HK-2 (cell line): Measurements from ENCODE around the gene RTF2.
"Not testable (repeated sequence)": the region's sequence is repeated elsewhere in the genome, so short reads cannot be mapped to it uniquely, and the experiment has no call there.

Experiments
- DNase-seq: peaks from one replicate; pipeline ENCODE4 v3.0.0-alpha.2; 2018; ENCODE audit not compliant: unreplicated experiment

RTF2 gene

DNA sequence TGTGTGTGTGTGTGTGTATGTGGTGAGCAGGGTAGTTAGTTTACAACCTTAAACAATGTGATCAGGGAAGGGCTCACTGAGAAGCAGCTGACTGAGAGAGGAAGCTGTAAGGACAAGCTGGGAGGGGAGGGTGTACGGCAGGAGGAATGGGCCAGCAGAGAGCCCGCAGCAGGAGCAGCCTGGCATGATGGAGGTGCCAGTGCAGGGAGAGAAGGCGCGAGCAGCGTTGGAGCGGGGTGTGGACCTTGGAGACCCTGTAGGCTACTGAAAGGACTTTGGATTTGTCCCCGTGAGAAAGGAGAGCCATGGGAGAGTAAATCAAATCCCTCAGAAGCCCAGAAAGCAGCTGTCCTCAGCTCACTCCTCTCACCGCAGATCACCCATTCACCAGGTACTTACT, 83.1 kb downstream of the RTF2 start:
- no peak for DNase-seq

- no peak for DNase-seq
These were observed 84.6 kb downstream of the RTF2 start for GRCh38 chr20:56552911-56553629.

DNA sequence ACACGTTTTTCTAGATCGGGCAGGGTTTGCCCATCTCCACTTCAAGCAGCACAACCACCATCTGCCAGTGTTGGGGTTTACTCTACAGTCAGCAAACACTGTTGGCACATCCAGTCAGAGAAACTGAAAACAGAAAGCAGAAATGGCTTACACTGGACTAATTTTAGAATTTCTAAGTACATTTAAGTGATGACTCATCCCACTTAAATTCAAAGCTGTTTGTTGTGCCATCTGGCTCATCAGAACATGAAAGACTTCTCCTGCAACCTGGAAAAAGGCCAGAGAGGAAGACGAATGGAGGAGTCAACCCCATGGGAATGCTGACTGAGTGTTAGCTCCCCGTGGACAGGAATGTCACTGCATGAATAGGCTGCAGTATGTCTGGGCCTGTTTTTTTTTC, 86.4 kb downstream of the RTF2 start:
- peak; percentile 39 for DNase-seq

GRCh38 chr20:56558968-56559367, 90.5 kb downstream of the RTF2 start:
- no peak for DNase-seq

DNA sequence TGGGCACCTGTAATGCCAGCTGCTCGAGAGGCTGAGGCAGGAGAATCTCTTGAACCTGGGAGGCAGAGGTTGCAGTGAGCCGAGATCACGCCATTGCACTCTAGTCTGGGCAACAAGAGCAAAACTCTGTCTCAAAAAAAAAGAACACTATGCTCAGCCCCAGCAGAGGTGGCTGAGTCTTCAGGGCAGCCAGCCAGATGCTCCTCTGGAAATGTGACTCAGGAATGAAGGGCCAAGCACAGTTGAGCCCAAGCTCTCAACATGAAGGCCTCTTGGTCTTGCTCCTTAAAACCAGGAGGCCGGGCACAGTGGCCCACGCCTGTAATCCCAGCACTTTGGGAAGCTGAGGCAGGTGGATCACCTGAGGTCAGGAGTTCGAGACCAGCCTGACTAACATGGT, 96.1 kb downstream of the RTF2 start:
- not testable (repeated sequence) for DNase-seq

- DNase-seq: no peak
These were observed 97.1 kb downstream of the RTF2 start for GRCh38 chr20:56565511-56565910.

DNA sequence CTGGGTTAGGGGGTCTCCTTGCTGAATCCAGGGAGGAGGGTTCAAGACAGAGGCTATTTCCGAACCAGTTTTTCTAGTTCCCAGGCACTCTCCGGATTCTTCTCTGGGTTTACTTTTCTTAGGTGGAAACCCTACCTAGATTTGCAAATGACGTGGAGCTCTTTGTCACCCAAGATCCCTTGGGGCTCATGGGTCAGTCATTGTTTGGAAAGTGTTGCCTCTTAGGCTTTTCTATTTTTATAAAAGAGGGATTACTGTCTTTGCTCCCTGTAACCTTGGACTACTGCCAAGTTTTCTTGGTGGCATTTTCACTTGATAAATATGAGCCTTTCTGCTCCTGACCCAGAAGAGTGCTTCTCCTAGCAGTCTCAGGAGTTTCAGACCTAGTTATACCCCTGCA, 98.2 kb downstream of the RTF2 start:
- DNase-seq: no peak
